ENCODE measurements around the gene PMM2. TPM values are rescaled to one million over a fixed set of nuclear protein-coding genes. Genes with fewer than 3 reads are reported as not detected.

Gene PMM2
- polyA plus RNA-seq, 1 donor (not counting 4 experiments of a cell fraction or from before 2014, with no cell fraction given): 38.6 TPM

DNA sequence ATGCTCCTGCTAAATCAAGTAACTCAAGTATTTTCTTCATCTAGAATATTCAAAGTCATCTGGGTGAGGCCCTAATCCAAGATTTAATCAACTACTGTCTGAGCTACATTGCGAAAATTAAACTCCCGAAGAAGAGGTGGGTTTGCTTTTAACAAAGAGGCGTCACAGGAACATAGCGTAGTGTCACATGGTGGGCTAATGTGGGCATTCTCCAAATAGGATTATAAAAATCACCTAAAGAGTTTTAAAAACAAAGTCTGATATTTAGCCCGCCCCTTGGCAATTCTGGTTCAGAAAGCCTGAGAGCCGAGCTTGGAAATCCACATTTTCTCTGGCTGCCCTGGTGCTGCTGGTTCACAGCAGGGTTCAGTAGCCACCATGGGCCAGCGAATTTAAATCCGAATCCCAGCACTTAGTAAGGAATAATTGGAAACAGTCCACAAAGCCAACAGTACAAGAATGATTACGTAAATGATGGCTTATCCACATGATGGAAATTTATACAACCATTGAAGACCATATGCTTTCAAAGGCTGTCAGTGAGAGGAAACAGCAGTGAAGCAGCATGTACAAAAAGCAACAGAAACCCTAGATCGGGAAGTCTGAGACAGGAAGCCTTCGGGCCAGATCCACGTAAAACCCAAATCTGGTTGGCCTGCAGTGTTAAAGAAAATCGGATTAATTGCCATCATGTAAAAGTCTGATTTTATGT, 8.8 kb downstream of the PMM2 start:
- Histone ChIP-seq H3K36me3 (ENCODE audit: control insufficient read depth in 2 of 2, extremely low read depth in 1 of 2, insufficient read depth in 2 of 2, low read length in 2 of 2) (peaks cover 38 to 54% of the 10 kb centered on the region in 2 experiments), H4K20me1 (ENCODE audit: control insufficient read depth, extremely low read depth, insufficient read depth, low read length) (peaks cover 3% of the 10 kb centered on the region), H3K9me1 (ENCODE audit: control insufficient read depth, extremely low read depth, insufficient read depth, low read length) (no peaks in the 10 kb centered on the region), H3K27me3 (ENCODE audit: control insufficient read depth, extremely low read depth, insufficient read depth, low read length) (no peaks in the 10 kb centered on the region), H3K4me3 (ENCODE audit: control insufficient read depth in 2 of 3, extremely low read depth in 1 of 3, insufficient read depth in 2 of 3, low read depth in 1 of 3, low read length in 3 of 3) (no peak overlapping the region), H3K79me2 (ENCODE audit: control insufficient read depth, insufficient read depth, low read length) (peaks cover 53% of the 10 kb centered on the region), H2AFZ (ENCODE audit: control insufficient read depth, low read length) (no peak overlapping the region), H3K27ac (ENCODE audit: control insufficient read depth, insufficient read depth, low read length) (no peak overlapping the region), H3K4me1 (ENCODE audit: control insufficient read depth, extremely low read depth, insufficient read depth, low read length) (no peaks in the 10 kb centered on the region), H3K9ac (ENCODE audit: control insufficient read depth, extremely low read depth, insufficient read depth, low read length) (no peak overlapping the region), H3K9me3 (ENCODE audit: control insufficient read depth, low read depth, low read length) (no peaks in the 10 kb centered on the region), H3K4me2 (ENCODE audit: control insufficient read depth, extremely low read depth, insufficient read depth, low read depth, low read length) (no peak overlapping the region)
- FAIRE-seq: no peak
- dilution Hi-C loops (cut with MboI; ENCODE audit: extremely low pct_ligation_motif_present, low sequenced_read_pairs): no loop called here
- DNase-seq (ENCODE audit: low read depth, low spot score): no peak
- TF ChIP-seq, protein P1, sequence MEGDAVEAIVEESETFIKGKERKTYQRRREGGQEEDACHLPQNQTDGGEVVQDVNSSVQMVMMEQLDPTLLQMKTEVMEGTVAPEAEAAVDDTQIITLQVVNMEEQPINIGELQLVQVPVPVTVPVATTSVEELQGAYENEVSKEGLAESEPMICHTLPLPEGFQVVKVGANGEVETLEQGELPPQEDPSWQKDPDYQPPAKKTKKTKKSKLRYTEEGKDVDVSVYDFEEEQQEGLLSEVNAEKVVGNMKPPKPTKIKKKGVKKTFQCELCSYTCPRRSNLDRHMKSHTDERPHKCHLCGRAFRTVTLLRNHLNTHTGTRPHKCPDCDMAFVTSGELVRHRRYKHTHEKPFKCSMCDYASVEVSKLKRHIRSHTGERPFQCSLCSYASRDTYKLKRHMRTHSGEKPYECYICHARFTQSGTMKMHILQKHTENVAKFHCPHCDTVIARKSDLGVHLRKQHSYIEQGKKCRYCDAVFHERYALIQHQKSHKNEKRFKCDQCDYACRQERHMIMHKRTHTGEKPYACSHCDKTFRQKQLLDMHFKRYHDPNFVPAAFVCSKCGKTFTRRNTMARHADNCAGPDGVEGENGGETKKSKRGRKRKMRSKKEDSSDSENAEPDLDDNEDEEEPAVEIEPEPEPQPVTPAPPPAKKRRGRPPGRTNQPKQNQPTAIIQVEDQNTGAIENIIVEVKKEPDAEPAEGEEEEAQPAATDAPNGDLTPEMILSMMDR (optimal IDR thresholded peaks at IDR 0.05 in 1 of 3, IDR thresholded peaks at IDR 0.05 in 1 of 3, conservative IDR thresholded peaks at IDR 0.05 in 1 of 3; ENCODE audit: extremely low read depth in 1 of 3, insufficient read depth in 2 of 3, low read length in 3 of 3): no peak
- TF ChIP-seq EZH2 (IDR thresholded peaks at IDR 0.05; ENCODE audit: low read length): no peak

DNA sequence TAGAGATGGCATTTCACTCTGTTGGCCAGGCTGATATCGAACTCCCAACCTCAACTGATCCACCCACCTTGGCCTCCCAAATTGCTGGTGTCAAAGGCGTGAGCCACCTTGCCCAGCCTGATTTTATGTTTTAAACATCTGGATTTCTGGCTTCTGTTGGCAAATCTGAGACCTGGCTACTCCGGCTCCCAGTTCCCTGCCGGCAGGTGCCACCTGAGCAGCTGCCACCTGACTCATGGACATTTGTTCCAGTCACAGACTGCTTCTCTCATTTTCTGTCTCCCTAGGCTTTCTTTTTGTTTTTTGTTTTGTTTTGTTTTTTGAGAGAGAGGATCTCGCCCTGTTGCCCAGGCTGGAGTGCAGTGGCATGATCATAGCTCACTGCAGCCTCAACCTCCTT, 9.6 kb downstream of the PMM2 start:
- H2AFZ ChIP-seq (ENCODE audit: control insufficient read depth, low read length): no peak overlapping the region
- no peak for DNase-seq (ENCODE audit: low read depth, low spot score)
- H3K9ac ChIP-seq (ENCODE audit: control insufficient read depth, extremely low read depth, insufficient read depth, low read length): no peak overlapping the region
- peaks cover 36 to 50% of the 10 kb centered on the region in 2 experiments for H3K36me3 ChIP-seq (ENCODE audit: control insufficient read depth in 2 of 2, extremely low read depth in 1 of 2, insufficient read depth in 2 of 2, low read length in 2 of 2)
- H3K27ac ChIP-seq (ENCODE audit: control insufficient read depth, insufficient read depth, low read length): no peak overlapping the region
- FAIRE-seq: no peak
- TF ChIP-seq EZH2 (IDR thresholded peaks at IDR 0.05; ENCODE audit: low read length): no peak
- H3K27me3 ChIP-seq (ENCODE audit: control insufficient read depth, extremely low read depth, insufficient read depth, low read length): no peaks in the 10 kb centered on the region
- peaks cover 3% of the 10 kb centered on the region for H4K20me1 ChIP-seq (ENCODE audit: control insufficient read depth, extremely low read depth, insufficient read depth, low read length)
- H3K79me2 ChIP-seq (ENCODE audit: control insufficient read depth, insufficient read depth, low read length): peaks cover 46% of the 10 kb centered on the region
- no peaks in the 10 kb centered on the region for H3K9me3 ChIP-seq (ENCODE audit: control insufficient read depth, low read depth, low read length)
- no peaks in the 10 kb centered on the region for H3K4me1 ChIP-seq (ENCODE audit: control insufficient read depth, extremely low read depth, insufficient read depth, low read length)
- dilution Hi-C loops (cut with MboI; ENCODE audit: extremely low pct_ligation_motif_present, low sequenced_read_pairs): no loop called here
- H3K4me2 ChIP-seq (ENCODE audit: control insufficient read depth, extremely low read depth, insufficient read depth, low read depth, low read length): no peak overlapping the region
- H3K4me3 ChIP-seq (ENCODE audit: control insufficient read depth in 2 of 3, extremely low read depth in 1 of 3, insufficient read depth in 2 of 3, low read depth in 1 of 3, low read length in 3 of 3): no peak overlapping the region
- no peaks in the 10 kb centered on the region for H3K9me1 ChIP-seq (ENCODE audit: control insufficient read depth, extremely low read depth, insufficient read depth, low read length)

All from keratinocyte (primary cell).